NCI-H2107 treated with DMSO at 0.1 percent for 48 hours (cell line): ENCODE results near the gene CRIP3.

Experiments used
- DNase-seq: peaks from one replicate; lab custom pipeline; 2025; ENCODE audit not compliant: unreplicated experiment; lab: John Stamatoyannopoulos, UW

The CRIP3 gene

DNA sequence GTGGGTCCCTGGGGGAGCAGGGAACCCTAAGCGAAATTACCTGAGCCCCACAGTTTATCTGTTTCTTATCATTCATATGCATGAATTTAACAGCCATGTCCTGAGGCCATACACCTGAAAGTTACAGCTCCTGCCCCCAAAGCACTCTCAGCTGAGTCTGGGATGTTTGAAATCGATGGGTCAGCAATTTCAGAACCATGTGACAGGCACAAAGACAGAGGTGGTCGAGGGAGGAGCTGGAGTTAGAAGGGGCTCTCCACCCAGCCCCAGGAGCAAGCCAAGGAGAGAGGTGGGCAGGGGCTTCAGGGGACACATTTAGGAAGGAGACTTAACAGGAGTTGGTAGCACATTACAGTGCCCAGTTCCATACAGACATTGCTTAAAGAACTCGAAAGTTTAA is 50.4 kb downstream of the CRIP3 start:
- DNase-seq, result no peak

DNA sequence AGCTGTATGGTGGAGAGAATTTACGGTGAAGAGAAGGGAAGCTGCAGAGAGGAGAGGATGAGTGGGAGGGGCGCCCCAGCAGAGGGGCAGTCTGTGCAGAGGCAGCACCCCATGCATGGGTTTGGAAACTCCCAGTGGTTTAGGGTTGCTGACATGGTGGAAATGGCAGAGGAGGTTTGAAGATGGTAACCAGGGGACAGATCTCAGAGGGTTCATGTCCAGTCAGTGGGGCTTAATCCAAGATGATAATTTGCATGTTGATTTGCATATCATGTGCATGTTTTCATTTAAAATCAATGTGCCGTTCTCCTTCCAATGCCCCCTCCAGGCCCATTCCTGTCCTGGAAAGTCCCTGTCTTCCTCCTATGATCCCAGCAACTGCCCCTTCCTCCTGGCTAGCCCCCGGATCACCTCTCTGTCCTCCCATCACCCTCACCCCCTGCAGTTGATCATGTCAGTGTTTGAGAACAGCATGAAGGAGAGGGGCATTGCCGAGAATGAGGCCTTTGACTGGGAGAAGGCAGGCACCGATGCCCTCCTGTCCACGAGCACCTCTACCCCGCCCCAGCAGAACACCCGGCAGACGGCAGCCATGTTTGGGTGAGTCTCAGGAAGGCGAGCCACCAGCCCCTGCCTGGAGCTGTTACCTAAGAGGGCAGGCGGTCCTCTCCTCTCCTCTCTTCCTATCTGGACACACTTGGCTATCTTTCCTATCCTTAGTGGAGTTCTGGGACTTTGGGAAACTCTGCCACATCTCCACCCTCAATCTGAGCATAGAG is 51.1 kb downstream of the CRIP3 start:
- no peak for DNase-seq

DNA sequence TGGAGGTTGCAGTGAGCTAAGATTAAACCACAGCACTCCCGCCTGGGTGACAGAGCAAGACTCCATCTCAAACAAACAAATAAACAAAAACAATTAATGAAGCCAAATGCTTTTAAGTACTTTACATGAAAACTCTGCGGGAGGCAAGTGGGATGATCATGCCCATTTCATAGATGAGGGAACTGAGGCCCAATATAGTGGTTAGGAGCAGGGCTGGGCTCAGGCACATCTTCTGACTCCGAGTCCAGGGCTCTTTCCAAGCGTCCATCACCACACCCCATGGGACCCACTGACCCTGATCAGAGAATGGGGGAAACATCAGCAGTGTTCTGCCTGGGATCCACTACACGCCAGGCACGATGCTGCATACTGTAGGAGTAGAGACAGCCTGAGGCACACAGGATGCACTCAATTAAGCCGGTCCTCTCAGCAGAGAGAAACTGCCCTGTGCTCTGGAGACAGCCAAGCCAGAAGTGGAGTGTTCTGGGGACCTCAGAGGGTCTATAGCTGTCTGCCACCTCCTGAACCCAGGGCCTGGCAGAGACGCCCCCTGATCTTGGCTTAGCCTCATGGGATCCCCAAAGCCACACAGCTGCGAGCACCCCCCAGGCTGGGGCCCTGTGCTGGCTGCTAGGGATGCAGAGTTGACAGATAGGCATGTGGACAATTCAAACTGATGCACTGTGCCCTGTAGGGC is 51.8 kb downstream of the CRIP3 start:
- DNase-seq, result no peak
